ENCODE measurements around the gene CPNE4.

The CPNE4 gene

GRCh38 chr3:131762981-131763564, 271.7 kb downstream of the CPNE4 start:
- no peak overlapping the region for H3K4me3 ChIP-seq (ENCODE audit: low read depth, low read length)
- no peak for DNase-seq (ENCODE audit: low read depth)
- no peak for TF ChIP-seq CTCF (IDR thresholded peaks at IDR 0.05; ENCODE audit: low read depth, low read length, missing control alignments)

GRCh38 chr3:131756405-131756804, 278.4 kb downstream of the CPNE4 start:
- no peak overlapping the region for H3K4me3 ChIP-seq (ENCODE audit: low read depth, low read length)
- DNase-seq (ENCODE audit: low read depth): no peak
- no peak for TF ChIP-seq CTCF (IDR thresholded peaks at IDR 0.05; ENCODE audit: low read depth, low read length, missing control alignments)

GRCh38 chr3:131755380-131755779, 279.4 kb downstream of the CPNE4 start:
- no peak for DNase-seq (ENCODE audit: low read depth)
- TF ChIP-seq CTCF (IDR thresholded peaks at IDR 0.05; ENCODE audit: low read depth, low read length, missing control alignments): no peak
- no peak overlapping the region for H3K4me3 ChIP-seq (ENCODE audit: low read depth, low read length)

- no peak overlapping the region for H3K4me3 ChIP-seq (ENCODE audit: low read depth, low read length)
- no peak for TF ChIP-seq CTCF (IDR thresholded peaks at IDR 0.05; ENCODE audit: low read depth, low read length, missing control alignments)
- no peak for DNase-seq (ENCODE audit: low read depth)
Observed at GRCh38 chr3:131750256-131750655, 284.6 kb downstream of the CPNE4 start.

GRCh38 chr3:131749826-131750225, 285.0 kb downstream of the CPNE4 start:
- no peak for DNase-seq (ENCODE audit: low read depth)
- TF ChIP-seq CTCF (IDR thresholded peaks at IDR 0.05; ENCODE audit: low read depth, low read length, missing control alignments): no peak
- no peak overlapping the region for H3K4me3 ChIP-seq (ENCODE audit: low read depth, low read length)

- H3K4me3 ChIP-seq (ENCODE audit: low read depth, low read length): no peak overlapping the region
- TF ChIP-seq CTCF (IDR thresholded peaks at IDR 0.05; ENCODE audit: low read depth, low read length, missing control alignments): no peak
- no peak for DNase-seq (ENCODE audit: low read depth)
Observed at GRCh38 chr3:131747466-131747865, 287.3 kb downstream of the CPNE4 start.

GRCh38 chr3:131744765-131745164, 290.0 kb downstream of the CPNE4 start:
- DNase-seq (ENCODE audit: low read depth): no peak
- no peak overlapping the region for H3K4me3 ChIP-seq (ENCODE audit: low read depth, low read length)
- TF ChIP-seq CTCF (IDR thresholded peaks at IDR 0.05; ENCODE audit: low read depth, low read length, missing control alignments): no peak
